ENCODE data around the gene TNFRSF25.

The TNFRSF25 gene

GRCh38 chr1:6466023-6466422 lies at the start of gene TNFRSF25:
TSS of gene TNFRSF25 (minus strand) at chr1:6466173. CDS start at chr1:6466107, 66 bp downstream.
- DNase-seq: peak; percentile 65

- no peak for DNase-seq
These were observed 49.8 kb upstream of the TNFRSF25 start for GRCh38 chr1:6515771-6516170.

- no peak for DNase-seq
These were observed 47.4 kb upstream of the TNFRSF25 start for GRCh38 chr1:6513320-6513801.

GRCh38 chr1:6512908-6513280 lies 46.9 kb upstream of the TNFRSF25 start:
- DNase-seq: no peak

- DNase-seq: no peak
These were observed 46.4 kb upstream of the TNFRSF25 start for GRCh38 chr1:6512245-6512907.

- DNase-seq: no peak
These were observed 45.7 kb upstream of the TNFRSF25 start for GRCh38 chr1:6511561-6512244.

- DNase-seq: no peak
These were observed 45.1 kb upstream of the TNFRSF25 start for GRCh38 chr1:6511056-6511455.

- no peak for DNase-seq
These were observed 44.5 kb upstream of the TNFRSF25 start for GRCh38 chr1:6510493-6510892.

- DNase-seq: no peak
These were observed 43.9 kb upstream of the TNFRSF25 start for GRCh38 chr1:6509919-6510291.

- DNase-seq: no peak
These were observed 43.4 kb upstream of the TNFRSF25 start for GRCh38 chr1:6509220-6509918.

- no peak for DNase-seq
These were observed 42.8 kb upstream of the TNFRSF25 start for GRCh38 chr1:6508816-6509189.

- no peak for DNase-seq
These were observed 42.3 kb upstream of the TNFRSF25 start for GRCh38 chr1:6508154-6508815.

GRCh38 chr1:6507461-6507911 lies 41.5 kb upstream of the TNFRSF25 start:
- no peak for DNase-seq

GRCh38 chr1:6507037-6507428 lies 41.1 kb upstream of the TNFRSF25 start:
- no peak for DNase-seq

GRCh38 chr1:6506210-6507036 lies 40.5 kb upstream of the TNFRSF25 start:
- no peak for DNase-seq

GRCh38 chr1:6505367-6506209 lies 39.6 kb upstream of the TNFRSF25 start:
- DNase-seq: no peak

GRCh38 chr1:6504887-6505286 lies 38.9 kb upstream of the TNFRSF25 start:
- no peak for DNase-seq

GRCh38 chr1:6503884-6504602 lies 38.1 kb upstream of the TNFRSF25 start:
- no peak for DNase-seq

GRCh38 chr1:6502000-6502891 lies 36.3 kb upstream of the TNFRSF25 start:
- no peak for DNase-seq
